ENCODE measurements around the gene GNB2.

Gene GNB2

DNA sequence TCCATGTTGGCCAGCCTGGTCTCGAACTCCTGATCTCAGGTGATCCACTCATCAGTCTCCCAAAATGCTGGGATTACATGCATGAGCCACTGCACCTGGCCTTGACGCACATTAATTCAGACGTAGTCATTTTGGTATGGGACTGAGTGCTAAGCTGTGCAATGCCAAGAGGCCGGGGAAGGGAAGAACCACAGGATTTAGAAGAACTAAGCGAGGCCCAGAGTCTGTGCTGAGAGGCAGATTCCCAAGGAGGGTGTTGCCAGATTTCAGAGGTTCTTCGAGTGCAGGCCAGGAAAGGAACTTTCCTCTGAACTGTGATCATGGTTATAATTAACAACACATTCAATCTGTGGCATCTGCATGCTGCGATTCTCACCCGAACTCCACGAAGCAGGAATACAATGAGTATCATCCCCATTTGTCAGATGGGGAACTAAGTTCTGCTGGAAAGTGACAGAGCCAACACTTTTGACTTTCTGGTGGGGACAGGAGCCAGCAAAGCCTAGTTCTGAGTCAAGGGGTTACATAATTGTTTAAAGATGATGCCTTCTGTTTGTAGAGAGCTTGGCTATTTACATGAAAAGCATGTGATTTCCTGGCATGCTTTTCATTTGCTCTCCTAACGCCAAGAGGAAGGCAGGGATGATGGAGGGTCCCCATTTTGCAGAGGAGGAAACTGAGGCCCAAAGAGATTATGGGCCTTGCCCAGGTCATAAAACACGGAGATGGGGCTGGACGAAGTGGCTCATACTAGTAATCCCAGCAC is 53.6 kb downstream of the GNB2 start:
- Histone ChIP-seq H3K9ac (ENCODE audit: low read depth, low read length, poor library complexity, severe bottlenecking) (no peak overlapping the region), H3K27me3 (ENCODE audit: insufficient read depth, low read length, poor library complexity, severe bottlenecking) (no peaks in the 10 kb centered on the region), H3K4me1 (ENCODE audit: insufficient read depth, low read length, poor library complexity, severe bottlenecking) (no peaks in the 10 kb centered on the region), H3F3A (ENCODE audit: low read depth) (no peaks in the 10 kb centered on the region), H3K4me3 (ENCODE audit: low read length, poor library complexity, severe bottlenecking) (no peak overlapping the region), H4K20me1 (ENCODE audit: insufficient read depth, low read length, poor library complexity, severe bottlenecking) (no peaks in the 10 kb centered on the region), H3K9me2 (replicated peaks; ENCODE audit: low read depth, low read length) (no peaks in the 10 kb centered on the region), H3K9me3 (ENCODE audit: insufficient read depth, low read depth, low read length) (no peaks in the 10 kb centered on the region), H3K79me2 (ENCODE audit: insufficient read depth, low read length) (no peaks in the 10 kb centered on the region), H3K36me3 (ENCODE audit: insufficient read depth, low read length) (no peaks in the 10 kb centered on the region), H3K4me2 (ENCODE audit: low read depth, low read length, poor library complexity, severe bottlenecking) (no peak overlapping the region), H2AFZ (ENCODE audit: low read length) (no peak overlapping the region; the same call in 1 of the 2 replicates)
- TF ChIP-seq EZH2phosphoT487 (IDR thresholded peaks at IDR 0.05; ENCODE audit: borderline replicate concordance), result no peak
- TF ChIP-seq, protein P1, sequence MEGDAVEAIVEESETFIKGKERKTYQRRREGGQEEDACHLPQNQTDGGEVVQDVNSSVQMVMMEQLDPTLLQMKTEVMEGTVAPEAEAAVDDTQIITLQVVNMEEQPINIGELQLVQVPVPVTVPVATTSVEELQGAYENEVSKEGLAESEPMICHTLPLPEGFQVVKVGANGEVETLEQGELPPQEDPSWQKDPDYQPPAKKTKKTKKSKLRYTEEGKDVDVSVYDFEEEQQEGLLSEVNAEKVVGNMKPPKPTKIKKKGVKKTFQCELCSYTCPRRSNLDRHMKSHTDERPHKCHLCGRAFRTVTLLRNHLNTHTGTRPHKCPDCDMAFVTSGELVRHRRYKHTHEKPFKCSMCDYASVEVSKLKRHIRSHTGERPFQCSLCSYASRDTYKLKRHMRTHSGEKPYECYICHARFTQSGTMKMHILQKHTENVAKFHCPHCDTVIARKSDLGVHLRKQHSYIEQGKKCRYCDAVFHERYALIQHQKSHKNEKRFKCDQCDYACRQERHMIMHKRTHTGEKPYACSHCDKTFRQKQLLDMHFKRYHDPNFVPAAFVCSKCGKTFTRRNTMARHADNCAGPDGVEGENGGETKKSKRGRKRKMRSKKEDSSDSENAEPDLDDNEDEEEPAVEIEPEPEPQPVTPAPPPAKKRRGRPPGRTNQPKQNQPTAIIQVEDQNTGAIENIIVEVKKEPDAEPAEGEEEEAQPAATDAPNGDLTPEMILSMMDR (conservative IDR thresholded peaks at IDR 0.05; ENCODE audit: low read length), result no peak

DNA sequence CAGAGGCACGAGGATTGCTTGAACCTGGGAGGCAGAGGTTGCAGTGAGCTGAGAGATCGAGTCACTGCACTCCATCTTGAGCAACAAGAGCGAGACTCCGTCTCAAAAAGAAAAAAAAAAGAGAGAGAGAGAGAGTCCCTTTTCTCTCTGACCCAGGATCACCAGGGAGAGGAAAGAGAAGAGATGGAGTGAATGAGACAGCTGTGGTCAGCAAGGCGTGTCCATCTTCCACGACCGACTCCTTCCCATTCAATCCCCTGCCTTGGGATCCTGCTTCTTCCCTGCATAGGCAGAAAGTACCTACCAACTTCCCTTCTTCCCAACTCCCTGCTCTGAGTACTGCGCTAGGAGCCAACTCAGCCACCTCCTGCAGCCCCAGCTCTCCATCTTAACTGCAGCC is 54.7 kb downstream of the GNB2 start:
- Histone ChIP-seq H3F3A (ENCODE audit: low read depth) (no peaks in the 10 kb centered on the region), H3K4me1 (ENCODE audit: insufficient read depth, low read length, poor library complexity, severe bottlenecking) (no peaks in the 10 kb centered on the region), H3K4me2 (ENCODE audit: low read depth, low read length, poor library complexity, severe bottlenecking) (no peak overlapping the region), H4K20me1 (ENCODE audit: insufficient read depth, low read length, poor library complexity, severe bottlenecking) (no peaks in the 10 kb centered on the region), H3K79me2 (ENCODE audit: insufficient read depth, low read length) (no peaks in the 10 kb centered on the region), H2AFZ (ENCODE audit: low read length) (no peak overlapping the region), H3K4me3 (ENCODE audit: low read length, poor library complexity, severe bottlenecking) (no peak overlapping the region), H3K27me3 (ENCODE audit: insufficient read depth, low read length, poor library complexity, severe bottlenecking) (no peaks in the 10 kb centered on the region), H3K36me3 (ENCODE audit: insufficient read depth, low read length) (no peaks in the 10 kb centered on the region), H3K9me3 (ENCODE audit: insufficient read depth, low read depth, low read length) (no peaks in the 10 kb centered on the region), H3K9ac (ENCODE audit: low read depth, low read length, poor library complexity, severe bottlenecking) (no peak overlapping the region), H3K9me2 (replicated peaks; ENCODE audit: low read depth, low read length) (no peaks in the 10 kb centered on the region)
- no peak for TF ChIP-seq EZH2phosphoT487 (IDR thresholded peaks at IDR 0.05; ENCODE audit: borderline replicate concordance)
- TF ChIP-seq, protein P1 (conservative IDR thresholded peaks at IDR 0.05; ENCODE audit: low read length), result no peak

Data from Loucy (cell line).